ENCODE data around the gene MAD1L1.

Gene MAD1L1

GRCh38 chr7:2009541-2010001 is 223.2 kb downstream of the MAD1L1 start:
- TF ChIP-seq SNAI2 (CRISPR knock-in tag; IDR thresholded peaks at IDR 0.05) (no peak), ESRRG (CRISPR knock-in tag; IDR thresholded peaks at IDR 0.05) (no peak), ISL1 (CRISPR knock-in tag; IDR thresholded peaks at IDR 0.05) (no peak), CSRNP3 (CRISPR knock-in tag; IDR thresholded peaks at IDR 0.05) (no peak), ARNTL (CRISPR knock-in tag; IDR thresholded peaks at IDR 0.05; ENCODE audit: borderline replicate concordance, low read depth) (no peak), ZNF8 (CRISPR knock-in tag; IDR thresholded peaks at IDR 0.05) (no peak), RARB (CRISPR knock-in tag; IDR thresholded peaks at IDR 0.05) (no peak), TSHZ2 (CRISPR knock-in tag; IDR thresholded peaks at IDR 0.05) (no peak), CREB5 (CRISPR knock-in tag; IDR thresholded peaks at IDR 0.05; ENCODE audit: low read depth) (no peak), GLIS3 (CRISPR knock-in tag; IDR thresholded peaks at IDR 0.05) (no peak), OSR1 (CRISPR knock-in tag; IDR thresholded peaks at IDR 0.05) (no peak), ZNF565 (CRISPR knock-in tag; conservative IDR thresholded peaks at IDR 0.05; ENCODE audit: low read depth) (no peak), PPARA (CRISPR knock-in tag; IDR thresholded peaks at IDR 0.05; ENCODE audit: borderline replicate concordance) (no peak), TCF4 (CRISPR knock-in tag; IDR thresholded peaks at IDR 0.05; ENCODE audit: borderline replicate concordance) (no peak), ZFP3 (CRISPR knock-in tag; IDR thresholded peaks at IDR 0.05) (no peak), TOX (CRISPR knock-in tag; IDR thresholded peaks at IDR 0.05; ENCODE audit: borderline replicate concordance) (no peak), CSDC2 (CRISPR knock-in tag; IDR thresholded peaks at IDR 0.05) (no peak)
- TF ChIP-seq, protein P1, sequence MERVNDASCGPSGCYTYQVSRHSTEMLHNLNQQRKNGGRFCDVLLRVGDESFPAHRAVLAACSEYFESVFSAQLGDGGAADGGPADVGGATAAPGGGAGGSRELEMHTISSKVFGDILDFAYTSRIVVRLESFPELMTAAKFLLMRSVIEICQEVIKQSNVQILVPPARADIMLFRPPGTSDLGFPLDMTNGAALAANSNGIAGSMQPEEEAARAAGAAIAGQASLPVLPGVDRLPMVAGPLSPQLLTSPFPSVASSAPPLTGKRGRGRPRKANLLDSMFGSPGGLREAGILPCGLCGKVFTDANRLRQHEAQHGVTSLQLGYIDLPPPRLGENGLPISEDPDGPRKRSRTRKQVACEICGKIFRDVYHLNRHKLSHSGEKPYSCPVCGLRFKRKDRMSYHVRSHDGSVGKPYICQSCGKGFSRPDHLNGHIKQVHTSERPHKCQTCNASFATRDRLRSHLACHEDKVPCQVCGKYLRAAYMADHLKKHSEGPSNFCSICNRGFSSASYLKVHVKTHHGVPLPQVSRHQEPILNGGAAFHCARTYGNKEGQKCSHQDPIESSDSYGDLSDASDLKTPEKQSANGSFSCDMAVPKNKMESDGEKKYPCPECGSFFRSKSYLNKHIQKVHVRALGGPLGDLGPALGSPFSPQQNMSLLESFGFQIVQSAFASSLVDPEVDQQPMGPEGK (CRISPR knock-in tag; IDR thresholded peaks at IDR 0.05; ENCODE audit: borderline replicate concordance): no peak
- no peak; the same call in 2 of the 3 replicates for ATAC-seq

- no peak for ATAC-seq
- no peak for TF ChIP-seq ARNTL (CRISPR knock-in tag; IDR thresholded peaks at IDR 0.05; ENCODE audit: borderline replicate concordance, low read depth)
- no peak for TF ChIP-seq PPARA (CRISPR knock-in tag; IDR thresholded peaks at IDR 0.05; ENCODE audit: borderline replicate concordance)
- no peak for TF ChIP-seq TOX (CRISPR knock-in tag; IDR thresholded peaks at IDR 0.05; ENCODE audit: borderline replicate concordance)
- no peak for TF ChIP-seq ZFP30 (CRISPR knock-in tag; IDR thresholded peaks at IDR 0.05)
- no peak for TF ChIP-seq BACH2 (CRISPR knock-in tag; IDR thresholded peaks at IDR 0.05; ENCODE audit: borderline replicate concordance)
- no peak for TF ChIP-seq ZFP3 (CRISPR knock-in tag; IDR thresholded peaks at IDR 0.05)
- TF ChIP-seq, protein P2, sequence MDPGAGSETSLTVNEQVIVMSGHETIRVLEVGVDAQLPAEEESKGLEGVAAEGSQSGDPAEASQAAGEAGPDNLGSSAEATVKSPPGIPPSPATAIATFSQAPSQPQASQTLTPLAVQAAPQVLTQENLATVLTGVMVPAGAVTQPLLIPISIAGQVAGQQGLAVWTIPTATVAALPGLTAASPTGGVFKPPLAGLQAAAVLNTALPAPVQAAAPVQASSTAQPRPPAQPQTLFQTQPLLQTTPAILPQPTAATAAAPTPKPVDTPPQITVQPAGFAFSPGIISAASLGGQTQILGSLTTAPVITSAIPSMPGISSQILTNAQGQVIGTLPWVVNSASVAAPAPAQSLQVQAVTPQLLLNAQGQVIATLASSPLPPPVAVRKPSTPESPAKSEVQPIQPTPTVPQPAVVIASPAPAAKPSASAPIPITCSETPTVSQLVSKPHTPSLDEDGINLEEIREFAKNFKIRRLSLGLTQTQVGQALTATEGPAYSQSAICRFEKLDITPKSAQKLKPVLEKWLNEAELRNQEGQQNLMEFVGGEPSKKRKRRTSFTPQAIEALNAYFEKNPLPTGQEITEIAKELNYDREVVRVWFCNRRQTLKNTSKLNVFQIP (CRISPR knock-in tag; IDR thresholded peaks at IDR 0.05; ENCODE audit: borderline replicate concordance, low read depth): no peak
- TF ChIP-seq ESRRG (CRISPR knock-in tag; IDR thresholded peaks at IDR 0.05): no peak
- TF ChIP-seq CSDC2 (CRISPR knock-in tag; IDR thresholded peaks at IDR 0.05): no peak
- no peak for TF ChIP-seq GLIS3 (CRISPR knock-in tag; IDR thresholded peaks at IDR 0.05)
- TF ChIP-seq ISL1 (CRISPR knock-in tag; IDR thresholded peaks at IDR 0.05): no peak
- no peak for TF ChIP-seq OSR1 (CRISPR knock-in tag; IDR thresholded peaks at IDR 0.05)
- TF ChIP-seq ZC3H10 (CRISPR knock-in tag; IDR thresholded peaks at IDR 0.05): no peak
- TF ChIP-seq CREB5 (CRISPR knock-in tag; IDR thresholded peaks at IDR 0.05; ENCODE audit: low read depth): no peak
- TF ChIP-seq SNAI2 (CRISPR knock-in tag; IDR thresholded peaks at IDR 0.05): no peak
Measured at GRCh38 chr7:2008936-2009540, 223.7 kb downstream of the MAD1L1 start.

All from SK-N-SH treated with all-trans-retinoic acid at 6 μM for 48 hours (cell line).